Measurements from ENCODE around the gene GPN2. TPM values are rescaled to one million over a fixed set of nuclear protein-coding genes. Genes with fewer than 3 reads are reported as not detected.
A peak's percentile ranks its signal among the peaks of the same experiment; 100 is the strongest.

Gene GPN2
- total and polyA plus RNA-seq, 9 of the 15 experiments (the other 6 are each of a cell fraction or from before 2014, with no cell fraction given): 9.9 to 58.8 (median 20.4) TPM

- TF ChIP-seq TCF15 (CRISPR knock-in tag; IDR thresholded peaks at IDR 0.05): no peak
- 0 out of 2 replicates have a peak, but pooled peaks have one; percentile 41 for TF ChIP-seq FOSL1 (tag; conservative IDR thresholded peaks at IDR 0.05)
- no peak for TF ChIP-seq E2F3 (CRISPR knock-in tag; IDR thresholded peaks at IDR 0.05)
- no peak for TF ChIP-seq MTA2 (IDR thresholded peaks at IDR 0.05; ENCODE audit: low read depth)
- TF ChIP-seq ZBTB49 (CRISPR knock-in tag; IDR thresholded peaks at IDR 0.05; ENCODE audit: borderline replicate concordance): no peak
- peak; percentile 28; the same call in 1 of the 2 replicates for TF ChIP-seq HOXB6 (CRISPR knock-in tag; IDR thresholded peaks at IDR 0.05; ENCODE audit: borderline replicate concordance)
- no peak for TF ChIP-seq POLR2B (IDR thresholded peaks at IDR 0.05; ENCODE audit: low read depth, partially characterized antibody)
- no peak for TF ChIP-seq NR1H2 (CRISPR knock-in tag; IDR thresholded peaks at IDR 0.05)
- no peak for TF ChIP-seq SMAD1 (IDR thresholded peaks at IDR 0.05; ENCODE audit: low read depth, low read length, partially characterized antibody)
- TF ChIP-seq TARDBP (IDR thresholded peaks at IDR 0.05): no peak
- no peak for TF ChIP-seq ZNF707 (CRISPR knock-in tag; conservative IDR thresholded peaks at IDR 0.05)
- no peak for TF ChIP-seq NFYB (IDR thresholded peaks at IDR 0.05; ENCODE audit: extremely low read depth, insufficient read length)
- peak; percentile 27 for TF ChIP-seq HMGN3 (IDR thresholded peaks at IDR 0.05; ENCODE audit: borderline replicate concordance, extremely low read depth, insufficient read length, low read depth, low read length)
- no peak for TF ChIP-seq GTF2F1 (IDR thresholded peaks at IDR 0.05; ENCODE audit: low read depth, low read length)
- TF ChIP-seq NFIX (CRISPR knock-in tag; IDR thresholded peaks at IDR 0.05; ENCODE audit: low read depth): no peak
- TF ChIP-seq ZNF830 (CRISPR knock-in tag; IDR thresholded peaks at IDR 0.05): 0 out of 2 replicates have a peak, but pooled peaks have one; percentile 59
- TF ChIP-seq MEF2D (tag; conservative IDR thresholded peaks at IDR 0.05; ENCODE audit: low read depth): no peak
- TF ChIP-seq ZBED1 (IDR thresholded peaks at IDR 0.05): no peak
- no peak for TF ChIP-seq CHD1 (IDR thresholded peaks at IDR 0.05; ENCODE audit: low read length)
- TF ChIP-seq YY1 (IDR thresholded peaks at IDR 0.05; ENCODE audit: borderline replicate concordance in 1 of 3, control insufficient read depth in 1 of 3, extremely low read depth in 1 of 3, insufficient read depth in 3 of 3, insufficient read length in 1 of 3, insufficient replicate concordance in 2 of 3, low read depth in 1 of 3, low read length in 2 of 3): peak in 2 of 3 experiments; percentile 64 to 67
- no peak for TF ChIP-seq ZBTB33 (CRISPR knock-in tag; IDR thresholded peaks at IDR 0.05)
- peak; percentile 53 for TF ChIP-seq MYC (IDR thresholded peaks at IDR 0.05; ENCODE audit: low read depth, low read length)
- TF ChIP-seq MYC (CRISPR knock-in tag; IDR thresholded peaks at IDR 0.05; ENCODE audit: borderline replicate concordance, low read depth): no peak
- no peak for TF ChIP-seq RFX1 (IDR thresholded peaks at IDR 0.05)
Measured at GRCh38 chr1:26826261-26827105, 63.6 kb downstream of the GPN2 start, which contains the start of gene ZDHHC18 (continued).

Data from K562 (cell line).